ENCODE data around the gene MICU1. TPM values are rescaled to one million over a fixed set of nuclear protein-coding genes. Genes with fewer than 3 reads are reported as not detected.

The MICU1 gene
- total and polyA plus RNA-seq, 2 donors (not counting 3 experiments of a cell fraction or from before 2014, with no cell fraction given): 27.5 to 48.0 TPM

DNA sequence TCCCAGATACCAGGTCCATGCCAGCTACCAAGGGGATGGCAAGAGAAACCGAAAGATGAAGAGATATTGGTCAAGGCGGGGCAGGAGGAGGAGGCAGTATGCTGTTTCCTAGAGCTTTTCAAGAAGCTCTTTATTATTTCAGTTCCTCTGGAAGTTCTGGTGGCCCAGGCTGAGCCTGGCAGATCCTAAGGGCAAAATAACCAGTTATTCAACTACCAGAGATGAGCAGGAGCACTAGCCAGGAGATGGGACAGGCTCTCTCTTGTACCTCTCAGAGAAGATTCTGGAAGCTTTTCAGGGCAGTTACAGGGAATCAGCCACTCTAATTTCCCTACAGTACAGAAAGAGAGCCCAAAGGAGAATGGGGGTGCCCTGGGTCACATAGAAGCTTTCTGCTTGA, 276.4 kb downstream of the MICU1 start:
- POLR2A ChIA-PET: no interaction called here
- no peak for TF ChIP-seq JUN (IDR thresholded peaks at IDR 0.05; ENCODE audit: borderline replicate concordance, insufficient read depth, insufficient read length, low read depth)
- no peak for TF ChIP-seq POLR2AphosphoS5 (IDR thresholded peaks at IDR 0.05; ENCODE audit: insufficient read depth, low read depth, low read length)
- TF ChIP-seq FOS (IDR thresholded peaks at IDR 0.05; ENCODE audit: borderline replicate concordance, insufficient read depth, low read length): no peak
- no peak for TF ChIP-seq MYC (IDR thresholded peaks at IDR 0.05; ENCODE audit: low read depth, low read length)
- TF ChIP-seq GATA2 (IDR thresholded peaks at IDR 0.05; ENCODE audit: insufficient read depth, insufficient read length, low read depth, low read length): no peak
- TF ChIP-seq EZH2 (IDR thresholded peaks at IDR 0.05; ENCODE audit: borderline replicate concordance, low read depth, low read length, severe bottlenecking): no peak
- TF ChIP-seq, protein P1, sequence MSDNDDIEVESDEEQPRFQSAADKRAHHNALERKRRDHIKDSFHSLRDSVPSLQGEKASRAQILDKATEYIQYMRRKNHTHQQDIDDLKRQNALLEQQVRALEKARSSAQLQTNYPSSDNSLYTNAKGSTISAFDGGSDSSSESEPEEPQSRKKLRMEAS (IDR thresholded peaks at IDR 0.05; ENCODE audit: insufficient read depth, insufficient read length): no peak
- TF ChIP-seq, protein P2, sequence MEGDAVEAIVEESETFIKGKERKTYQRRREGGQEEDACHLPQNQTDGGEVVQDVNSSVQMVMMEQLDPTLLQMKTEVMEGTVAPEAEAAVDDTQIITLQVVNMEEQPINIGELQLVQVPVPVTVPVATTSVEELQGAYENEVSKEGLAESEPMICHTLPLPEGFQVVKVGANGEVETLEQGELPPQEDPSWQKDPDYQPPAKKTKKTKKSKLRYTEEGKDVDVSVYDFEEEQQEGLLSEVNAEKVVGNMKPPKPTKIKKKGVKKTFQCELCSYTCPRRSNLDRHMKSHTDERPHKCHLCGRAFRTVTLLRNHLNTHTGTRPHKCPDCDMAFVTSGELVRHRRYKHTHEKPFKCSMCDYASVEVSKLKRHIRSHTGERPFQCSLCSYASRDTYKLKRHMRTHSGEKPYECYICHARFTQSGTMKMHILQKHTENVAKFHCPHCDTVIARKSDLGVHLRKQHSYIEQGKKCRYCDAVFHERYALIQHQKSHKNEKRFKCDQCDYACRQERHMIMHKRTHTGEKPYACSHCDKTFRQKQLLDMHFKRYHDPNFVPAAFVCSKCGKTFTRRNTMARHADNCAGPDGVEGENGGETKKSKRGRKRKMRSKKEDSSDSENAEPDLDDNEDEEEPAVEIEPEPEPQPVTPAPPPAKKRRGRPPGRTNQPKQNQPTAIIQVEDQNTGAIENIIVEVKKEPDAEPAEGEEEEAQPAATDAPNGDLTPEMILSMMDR (IDR thresholded peaks at IDR 0.05; ENCODE audit: extremely low read depth in 1 of 2, insufficient read depth in 1 of 2, low read depth in 1 of 2, low read length in 2 of 2): no peak
- Histone ChIP-seq H3K4me3 (replicated peaks in 1 of 3; ENCODE audit: insufficient read depth in 1 of 3, low read depth in 1 of 3, low read length in 3 of 3) (no peak overlapping the region), H3K9ac (replicated peaks; ENCODE audit: extremely low read depth, insufficient read depth, low read length) (no peak overlapping the region), H3K4me1 (ENCODE audit: control insufficient read depth, extremely low read depth, insufficient read depth, low read length) (peaks cover 10% of the 10 kb centered on the region), H3K9me1 (replicated peaks; ENCODE audit: control insufficient read depth, extremely low read depth, insufficient read depth, low read length) (no peaks in the 10 kb centered on the region), H3K4me2 (ENCODE audit: insufficient read depth, low read length) (no peak overlapping the region), H2AFZ (ENCODE audit: low read depth, low read length) (no peak overlapping the region), H3K9me3 (replicated peaks; ENCODE audit: control insufficient read depth, insufficient read depth, low read length) (no peaks in the 10 kb centered on the region), H3K36me3 (ENCODE audit: control insufficient read depth in 2 of 2, extremely low read depth in 1 of 2, insufficient read depth in 2 of 2, low read length in 2 of 2) (peaks cover 2 to 27% of the 10 kb centered on the region in 2 experiments), H3K27ac (ENCODE audit: insufficient read depth, low read depth, low read length) (no peak overlapping the region), H3K27me3 (ENCODE audit: control insufficient read depth in 2 of 2, insufficient read depth in 2 of 2, low read length in 2 of 2) (no peaks in the 10 kb centered on the region), H4K20me1 (replicated peaks; ENCODE audit: control insufficient read depth, extremely low read depth, insufficient read depth, low read length) (no peaks in the 10 kb centered on the region), H3K79me2 (ENCODE audit: control insufficient read depth, insufficient read depth, low read length) (peaks cover 56% of the 10 kb centered on the region)
- dilution Hi-C loops (cut with MboI; ENCODE audit: extremely low pct_ligation_motif_present, low sequenced_read_pairs): no loop called here
- FAIRE-seq (no peak), DNase-seq (ENCODE audit: low read depth, low spot score) (no peak)
- CTCF ChIA-PET: interaction anchor here (1.1 to 1.8 kb wide), 4 partner anchors 9 to 106 kb away, joined by 3 to 6 read pairs (median 4); no protein-coding TSS in a partner anchor
- BruUV-seq (replicated peaks): no TSS peak
- intact Hi-C loops (cut with micrococcal nuclease): no loop called here

Data from endothelial cell of umbilical vein (primary cell).